Dedifferentiated amniotic fluid mesenchymal stem cell (primary cell): ENCODE measurements around the gene VPS9D1.

Source experiments
- DNase-seq: peaks from one replicate; pipeline ENCODE4 v3.0.0-alpha.2; 2016; ENCODE audit errors: extremely low spot score

The VPS9D1 gene

GRCh38 chr16:89732142-89732917 is 11.6 kb upstream of the VPS9D1 start:
- no peak for DNase-seq

GRCh38 chr16:89730610-89731234 is 10.0 kb upstream of the VPS9D1 start:
- no peak for DNase-seq

GRCh38 chr16:89729863-89730593 is 9.3 kb upstream of the VPS9D1 start:
- no peak for DNase-seq

- no peak for DNase-seq
Measured at GRCh38 chr16:89729293-89729692, 8.6 kb upstream of the VPS9D1 start.

GRCh38 chr16:89727406-89728120 is 6.9 kb upstream of the VPS9D1 start:
- no peak for DNase-seq

GRCh38 chr16:89723279-89724250 is 2.9 kb upstream of the VPS9D1 start:
- DNase-seq, result no peak

- no peak for DNase-seq
Measured at GRCh38 chr16:89722392-89723278, 1.9 kb upstream of the VPS9D1 start.

- DNase-seq, result no peak
Measured at GRCh38 chr16:89721546-89722391, 1.1 kb upstream of the VPS9D1 start.

- no peak for DNase-seq
Measured at GRCh38 chr16:89720551-89720812, 216 bp downstream of the VPS9D1 start.

GRCh38 chr16:89717688-89718505 is 2.8 kb downstream of the VPS9D1 start:
- DNase-seq, result no peak

GRCh38 chr16:89716916-89717687 is 3.6 kb downstream of the VPS9D1 start:
- DNase-seq, result no peak

GRCh38 chr16:89716493-89716892 is 4.2 kb downstream of the VPS9D1 start:
- no peak for DNase-seq

GRCh38 chr16:89712274-89712781 is 8.4 kb downstream of the VPS9D1 start:
- no peak for DNase-seq

GRCh38 chr16:89711601-89712273 is 9.0 kb downstream of the VPS9D1 start:
- no peak for DNase-seq

- DNase-seq, result no peak
Measured at GRCh38 chr16:89710709-89711564, 9.8 kb downstream of the VPS9D1 start.
